Left ventricle myocardium inferior (tissue), 1 donor: ENCODE results near the gene TP63. TPM values are rescaled to one million over a fixed set of nuclear protein-coding genes. Genes with fewer than 3 reads are reported as not detected.

Source experiments
- DNase-seq: peaks from one replicate; pipeline ENCODE4 v3.0.0-alpha.2; 2020
- H3K27ac ChIP-seq: fragments of 200-600 bp; replicated peaks from 2 replicates; pipeline ENCODE4 v1.8.0; 2021
- H3K27me3 ChIP-seq: fragments of 200-600 bp; 2 replicates; pipeline ENCODE4 v1.8.0; 2021; ENCODE audit warnings: low read depth
- H3K36me3 ChIP-seq: fragments of 200-600 bp; 2 replicates; pipeline ENCODE4 v1.8.0; 2021
- H3K4me1 ChIP-seq: fragments of 200-600 bp; 2 replicates; pipeline ENCODE4 v1.8.0; 2021
- H3K4me3 ChIP-seq: fragments of 200-600 bp; 2 replicates; pipeline ENCODE4 v1.8.0; 2021; ENCODE audit warnings: mild to moderate bottlenecking, moderate library complexity
- H3K9me3 ChIP-seq: fragments of 200-600 bp; replicated peaks from 2 replicates; pipeline ENCODE4 v1.8.0; 2021
- intact Hi-C: fragments of 100-400 bp; cut with micrococcal nuclease; formaldehyde crosslinking; loops from one replicate; pipeline ENCODE4 v1.11.0; 2022
- total RNA-seq: library from RNA; stranded (reverse); fragmentation: NEBNext Ultra II Directional; extraction: Animal tissue kit (Norgen Biotek cat#: 25700); gene quantifications from one replicate; pipeline ENCODE4 v1.2.1, GENCODE V29; 2021
- TF ChIP-seq, protein P1 (sequence below): fragments of 200-600 bp; IDR thresholded peaks from 2 replicates; pipeline ENCODE4 v1.8.0; 2021; ENCODE audit warnings: antibody characterized with exemption, mild to moderate bottlenecking, borderline replicate concordance
- donor health status: DM: no; HTN: yes; CAD: no; lungs with severe emphysema.

The TP63 gene
- total RNA-seq, 1 donor from 2014 or later: 0.14 TPM

DNA sequence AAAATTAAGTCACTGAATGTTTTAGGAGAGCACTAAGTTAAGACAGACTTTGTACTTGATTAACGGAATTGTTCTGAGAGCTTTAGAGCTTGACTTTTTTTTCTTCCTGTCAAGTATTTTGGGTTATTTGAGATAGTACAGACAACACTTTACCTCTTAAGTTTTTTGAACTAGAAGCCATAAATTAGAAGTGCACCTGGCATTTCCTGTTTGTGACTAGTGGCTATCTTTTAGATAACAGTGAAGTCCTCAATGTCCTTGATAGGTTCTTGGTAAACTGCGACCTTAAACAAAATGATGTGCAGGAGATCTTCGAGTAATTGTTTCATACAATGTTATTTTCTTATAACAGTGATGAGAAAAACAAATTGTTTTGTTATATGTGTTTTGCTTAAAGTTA lies 213.9 kb downstream of the TP63 start:
- H3K27ac ChIP-seq: no peak overlapping the region
- H3K4me1 ChIP-seq: peaks cover 4% of the 10 kb centered on the region
- no peaks in the 10 kb centered on the region for H3K27me3 ChIP-seq
- TF ChIP-seq, protein P1, sequence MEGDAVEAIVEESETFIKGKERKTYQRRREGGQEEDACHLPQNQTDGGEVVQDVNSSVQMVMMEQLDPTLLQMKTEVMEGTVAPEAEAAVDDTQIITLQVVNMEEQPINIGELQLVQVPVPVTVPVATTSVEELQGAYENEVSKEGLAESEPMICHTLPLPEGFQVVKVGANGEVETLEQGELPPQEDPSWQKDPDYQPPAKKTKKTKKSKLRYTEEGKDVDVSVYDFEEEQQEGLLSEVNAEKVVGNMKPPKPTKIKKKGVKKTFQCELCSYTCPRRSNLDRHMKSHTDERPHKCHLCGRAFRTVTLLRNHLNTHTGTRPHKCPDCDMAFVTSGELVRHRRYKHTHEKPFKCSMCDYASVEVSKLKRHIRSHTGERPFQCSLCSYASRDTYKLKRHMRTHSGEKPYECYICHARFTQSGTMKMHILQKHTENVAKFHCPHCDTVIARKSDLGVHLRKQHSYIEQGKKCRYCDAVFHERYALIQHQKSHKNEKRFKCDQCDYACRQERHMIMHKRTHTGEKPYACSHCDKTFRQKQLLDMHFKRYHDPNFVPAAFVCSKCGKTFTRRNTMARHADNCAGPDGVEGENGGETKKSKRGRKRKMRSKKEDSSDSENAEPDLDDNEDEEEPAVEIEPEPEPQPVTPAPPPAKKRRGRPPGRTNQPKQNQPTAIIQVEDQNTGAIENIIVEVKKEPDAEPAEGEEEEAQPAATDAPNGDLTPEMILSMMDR: no peak
- no peak overlapping the region for H3K4me3 ChIP-seq
- DNase-seq: no peak
- intact Hi-C loops: no loop called here
- no peaks in the 10 kb centered on the region for H3K9me3 ChIP-seq
- no peaks in the 10 kb centered on the region for H3K36me3 ChIP-seq

GRCh38 chr3:189848395-189849040 lies 217.3 kb downstream of the TP63 start:
- Histone ChIP-seq H3K27me3 (no peaks in the 10 kb centered on the region), H3K9me3 (no peaks in the 10 kb centered on the region), H3K4me1 (peaks cover 4% of the 10 kb centered on the region), H3K27ac (no peak overlapping the region), H3K4me3 (no peak overlapping the region), H3K36me3 (no peaks in the 10 kb centered on the region)
- TF ChIP-seq, protein P1: no peak
- no peak for DNase-seq
- intact Hi-C loops: no loop called here

DNA sequence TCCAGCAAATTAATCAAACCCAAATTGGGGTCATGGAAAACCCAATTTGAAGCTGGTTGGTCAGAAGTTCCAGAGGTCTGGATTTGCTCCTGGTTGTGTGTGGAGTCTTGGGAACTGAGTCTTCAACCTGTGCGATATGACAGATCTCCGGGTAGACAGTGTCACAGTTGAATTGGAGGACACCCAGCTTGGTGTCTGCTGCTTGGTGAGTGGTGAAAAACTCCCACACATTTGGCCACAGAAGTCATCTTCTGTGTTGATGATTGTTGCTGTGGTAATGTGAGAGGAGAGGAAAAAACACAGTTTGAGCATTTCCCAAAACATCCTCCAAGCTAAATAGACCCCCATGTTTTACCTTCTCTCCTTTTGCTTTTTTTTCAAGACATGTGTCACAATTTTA lies 218.1 kb downstream of the TP63 start:
- H3K36me3 ChIP-seq: no peaks in the 10 kb centered on the region
- no peak overlapping the region for H3K4me3 ChIP-seq
- no peaks in the 10 kb centered on the region for H3K9me3 ChIP-seq
- H3K27me3 ChIP-seq: no peaks in the 10 kb centered on the region
- intact Hi-C loops: no loop called here
- peaks cover 4% of the 10 kb centered on the region for H3K4me1 ChIP-seq
- no peak for DNase-seq
- no peak overlapping the region for H3K27ac ChIP-seq
- TF ChIP-seq, protein P1: no peak

- no peaks in the 10 kb centered on the region for H3K9me3 ChIP-seq
- H3K4me1 ChIP-seq: peaks cover 4% of the 10 kb centered on the region
- no peaks in the 10 kb centered on the region for H3K36me3 ChIP-seq
- intact Hi-C loops: no loop called here
- TF ChIP-seq, protein P1: no peak
- no peak overlapping the region for H3K4me3 ChIP-seq
- no peaks in the 10 kb centered on the region for H3K27me3 ChIP-seq
- DNase-seq: no peak
- no peak overlapping the region for H3K27ac ChIP-seq
These were observed 220.5 kb downstream of the TP63 start for GRCh38 chr3:189851682-189852081.

DNA sequence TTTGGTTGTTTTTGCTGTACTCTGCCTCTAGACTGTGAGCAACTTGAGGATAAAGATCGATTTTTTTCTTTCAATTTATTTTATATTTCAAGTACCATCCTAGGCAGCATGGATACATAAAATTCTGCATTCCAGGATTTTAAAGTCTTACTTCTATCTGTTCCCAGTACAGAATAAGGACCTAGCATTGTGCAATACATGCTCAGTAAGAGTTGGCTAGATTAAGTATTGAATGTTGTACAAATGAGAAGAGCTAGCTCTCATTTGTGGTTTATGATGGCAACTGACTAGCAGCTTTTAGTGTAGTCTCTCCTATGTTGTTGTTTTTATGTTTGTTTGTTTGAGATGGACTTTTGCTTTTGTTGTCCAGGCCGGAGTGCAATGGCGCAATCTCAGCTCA lies 222.7 kb downstream of the TP63 start:
- intact Hi-C loops: no loop called here
- peaks cover 6% of the 10 kb centered on the region for H3K9me3 ChIP-seq
- no peak for DNase-seq
- TF ChIP-seq, protein P1: no peak
- no peaks in the 10 kb centered on the region for H3K36me3 ChIP-seq
- no peaks in the 10 kb centered on the region for H3K27me3 ChIP-seq
- no peak overlapping the region for H3K4me3 ChIP-seq
- H3K27ac ChIP-seq: no peak overlapping the region
- peaks cover 4% of the 10 kb centered on the region for H3K4me1 ChIP-seq

DNA sequence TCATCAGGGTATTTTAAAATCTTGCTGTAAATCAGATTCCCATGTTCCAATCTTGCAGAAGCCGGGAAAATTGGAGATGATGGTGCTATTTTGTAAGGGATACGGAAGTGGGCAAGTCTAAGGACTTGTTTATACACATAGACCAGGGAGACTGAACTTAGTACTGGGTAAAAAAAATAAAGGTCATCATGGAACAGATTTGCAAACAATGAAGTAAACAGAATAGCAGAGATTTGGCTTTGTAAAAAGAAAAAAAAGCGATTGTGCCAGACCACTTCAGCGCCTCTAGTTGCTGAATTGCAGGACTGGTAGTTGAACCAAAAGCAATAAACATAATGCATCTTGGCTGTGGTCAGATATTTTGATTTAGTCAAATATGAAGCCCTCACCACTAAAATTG lies 229.1 kb downstream of the TP63 start:
- Histone ChIP-seq H3K4me3 (no peak overlapping the region), H3K36me3 (no peaks in the 10 kb centered on the region), H3K9me3 (peaks cover 6% of the 10 kb centered on the region), H3K27ac (no peak overlapping the region), H3K27me3 (no peaks in the 10 kb centered on the region), H3K4me1 (peaks cover 6% of the 10 kb centered on the region)
- no peak for DNase-seq
- intact Hi-C loops: no loop called here
- TF ChIP-seq, protein P1: no peak
